CD4-positive, alpha-beta T cell treated with Interleukin-17A for 1 hour (primary cell): ENCODE results near the gene LAMTOR5.
"Not testable (repeated sequence)": the region's sequence is repeated elsewhere in the genome, so short reads cannot be mapped to it uniquely, and the experiment has no call there.

Experiments used
- DNase-seq: peaks from one replicate; pipeline ENCODE4 v3.0.0-alpha.2; 2020

Gene LAMTOR5

GRCh38 chr1:110425612-110426152 lies 18.2 kb upstream of the LAMTOR5 start:
- DNase-seq = no peak

GRCh38 chr1:110424699-110425611 lies 17.5 kb upstream of the LAMTOR5 start:
- no peak for DNase-seq

- DNase-seq = no peak
These were observed 13.6 kb upstream of the LAMTOR5 start for GRCh38 chr1:110420874-110421793.

GRCh38 chr1:110420023-110420662 lies 12.6 kb upstream of the LAMTOR5 start:
- DNase-seq = no peak

- DNase-seq = no peak
These were observed 11.2 kb upstream of the LAMTOR5 start for GRCh38 chr1:110418729-110419128.

GRCh38 chr1:110413045-110413444 lies 5.6 kb upstream of the LAMTOR5 start:
- not testable (repeated sequence) for DNase-seq

- peak; percentile 69 for DNase-seq
These were observed 5.1 kb upstream of the LAMTOR5 start for GRCh38 chr1:110412576-110412975.

- no peak for DNase-seq
These were observed 3.8 kb upstream of the LAMTOR5 start for GRCh38 chr1:110411173-110411735.

GRCh38 chr1:110409316-110409715 lies 1.8 kb upstream of the LAMTOR5 start:
- DNase-seq = no peak

GRCh38 chr1:110408488-110408887 lies 994 bp upstream of the LAMTOR5 start:
- DNase-seq = no peak

GRCh38 chr1:110406407-110406806 lies 1.1 kb downstream of the LAMTOR5 start:
- not testable (repeated sequence) for DNase-seq

- no peak for DNase-seq
These were observed 3.1 kb downstream of the LAMTOR5 start for GRCh38 chr1:110404401-110404800.

GRCh38 chr1:110403805-110404204 lies 3.7 kb downstream of the LAMTOR5 start:
- DNase-seq = no peak

- not testable (repeated sequence) for DNase-seq
These were observed 11.1 kb downstream of the LAMTOR5 start for GRCh38 chr1:110396259-110396958.

GRCh38 chr1:110394493-110394820 lies 13.0 kb downstream of the LAMTOR5 start:
- DNase-seq = no peak

GRCh38 chr1:110393691-110394492 lies 13.6 kb downstream of the LAMTOR5 start:
- DNase-seq = no peak

GRCh38 chr1:110393286-110393685 lies 14.2 kb downstream of the LAMTOR5 start:
- DNase-seq = no peak

GRCh38 chr1:110390692-110391245 lies 16.7 kb downstream of the LAMTOR5 start, which contains the start of gene SLC16A4:
TSS of gene SLC16A4 (minus strand) at chr1:110391026. CDS start at chr1:110389323, 1,703 bp downstream.
- no peak for DNase-seq

- DNase-seq = no peak
These were observed 17.4 kb downstream of the LAMTOR5 start for GRCh38 chr1:110390096-110390495.

GRCh38 chr1:110387048-110387754 lies 20.3 kb downstream of the LAMTOR5 start:
- no peak for DNase-seq
